Measurements from ENCODE around the gene AMMECR1L.

- TF ChIP-seq CTCF (IDR thresholded peaks at IDR 0.05 in 2 of 3, conservative IDR thresholded peaks at IDR 0.05 in 1 of 3; ENCODE audit: borderline replicate concordance in 1 of 3, insufficient read depth in 1 of 3, low read depth in 2 of 3, low read length in 2 of 3): no peak
- no peak for TF ChIP-seq RAD21 (IDR thresholded peaks at IDR 0.05; ENCODE audit: low read depth)
- no peak for TF ChIP-seq ZBTB33 (IDR thresholded peaks at IDR 0.05; ENCODE audit: extremely low read depth, insufficient replicate concordance, low read length)
- TF ChIP-seq ATF3 (IDR thresholded peaks at IDR 0.05): no peak
Measured at GRCh38 chr2:127901339-127902056, 15.7 kb upstream of the AMMECR1L start.

Measured in HCT116 (cell line).